ENCODE measurements around the gene PDE8A.
"Not testable (repeated sequence)": the region's sequence is repeated elsewhere in the genome, so short reads cannot be mapped to it uniquely, and the experiment has no call there.

The PDE8A gene

DNA sequence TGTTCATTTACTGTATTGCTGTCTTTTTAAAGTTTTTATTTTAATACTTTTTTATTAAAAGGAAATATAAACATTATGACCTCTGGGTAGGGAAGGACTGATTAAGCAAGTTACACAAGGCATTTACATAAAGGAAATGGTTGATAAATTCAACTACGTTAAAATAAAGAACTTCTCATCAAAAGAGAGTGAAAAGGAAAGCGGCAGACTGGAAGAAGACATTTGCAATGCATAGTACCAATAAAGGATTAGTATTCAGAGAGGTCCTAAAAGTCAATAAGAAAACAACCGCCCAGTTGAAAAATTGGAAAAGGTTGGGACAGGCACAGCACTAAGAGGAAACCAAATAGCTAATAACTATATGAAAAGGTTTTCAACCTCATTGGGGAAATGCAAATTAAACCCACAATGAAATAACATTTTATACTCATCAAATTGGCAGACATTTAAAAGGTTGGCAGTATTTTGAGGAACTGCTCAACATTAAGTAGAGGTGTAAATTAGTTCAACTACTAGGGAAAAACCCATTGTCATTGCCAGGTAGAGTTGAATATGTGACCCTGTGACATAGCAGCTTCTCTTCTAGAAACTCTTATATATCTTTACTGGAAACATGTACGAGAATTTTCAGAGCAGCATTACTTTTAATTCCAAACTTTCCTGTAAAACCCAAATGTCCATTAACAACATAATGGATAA, 9.5 kb downstream of the PDE8A start:
- DNase-seq: no peak

DNA sequence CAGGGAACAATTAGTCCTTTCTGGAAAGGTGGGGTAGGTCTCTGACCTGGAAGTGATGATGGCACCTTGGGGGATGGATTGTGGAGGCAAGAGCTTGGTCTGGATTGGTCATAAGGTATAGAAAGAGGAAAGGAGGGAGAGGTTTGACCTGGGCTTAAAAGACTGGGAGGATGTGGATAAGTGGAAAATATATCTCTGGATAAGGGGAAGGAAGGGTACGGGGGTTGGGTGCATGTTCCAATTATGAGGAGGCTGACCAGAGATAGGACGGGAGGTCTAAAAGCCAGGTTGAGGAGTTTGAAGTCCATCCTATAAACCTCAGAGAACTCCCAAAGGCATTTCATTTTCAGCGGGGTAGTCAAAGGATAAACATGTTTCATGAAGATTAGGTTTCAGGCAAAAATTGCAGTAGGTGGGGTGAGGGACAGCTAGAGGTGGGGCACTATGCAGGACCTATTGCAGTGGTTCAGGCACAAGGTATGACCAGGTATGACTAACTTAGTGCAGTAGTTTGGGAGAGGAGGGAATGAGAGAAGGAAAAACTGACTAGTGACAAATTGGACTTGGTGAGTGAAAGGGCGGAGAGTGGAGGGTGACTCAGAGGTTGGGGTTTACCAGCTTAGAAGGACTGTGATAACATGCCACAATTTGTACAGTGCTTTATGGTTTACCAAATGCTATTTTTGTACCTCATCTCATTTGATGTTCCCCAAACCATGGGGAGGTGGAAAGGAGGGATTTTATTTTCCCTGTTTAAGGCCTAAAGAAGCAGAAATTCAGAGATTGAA, 10.7 kb downstream of the PDE8A start:
- DNase-seq: peak; percentile 76

DNA sequence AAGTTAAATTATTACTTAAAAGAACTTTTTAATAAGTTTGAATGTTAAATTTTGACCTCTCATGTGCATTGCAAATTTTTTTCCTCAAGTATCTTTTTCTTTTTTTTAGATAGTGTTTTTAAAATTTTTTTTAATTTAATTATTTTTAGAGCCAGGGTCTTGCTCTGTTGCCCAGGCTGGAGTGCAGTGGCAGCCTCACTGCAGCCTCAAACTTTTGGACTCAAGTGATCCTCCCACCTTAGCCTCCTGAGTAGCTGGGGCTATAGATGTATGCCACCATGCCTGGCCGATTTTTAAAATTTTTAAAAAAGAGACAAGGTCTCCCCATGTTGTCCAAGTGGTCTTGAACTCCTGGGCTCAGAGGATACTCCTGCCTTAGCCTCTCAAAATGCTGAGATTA, 14.4 kb downstream of the PDE8A start:
- DNase-seq: no peak

DNA sequence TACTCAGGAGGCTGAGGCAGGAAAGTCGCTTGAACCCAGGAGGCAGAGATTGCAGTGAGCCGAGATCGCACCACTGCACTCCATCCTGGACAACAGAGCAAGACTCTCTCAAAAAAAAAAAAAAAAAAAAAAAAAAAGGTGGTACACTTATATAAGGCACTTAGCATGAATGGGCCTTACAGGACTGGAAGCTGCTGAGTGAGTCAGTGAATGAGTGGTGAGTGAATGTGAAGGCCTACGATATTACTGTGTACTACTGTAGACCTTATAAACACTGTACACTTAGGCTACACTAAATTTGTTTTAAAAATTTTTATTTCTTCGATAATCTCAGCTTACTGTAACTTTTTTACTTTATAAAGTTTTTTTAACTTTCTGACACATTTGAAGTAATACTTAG, 15.1 kb downstream of the PDE8A start:
- not testable (repeated sequence) for DNase-seq

DNA sequence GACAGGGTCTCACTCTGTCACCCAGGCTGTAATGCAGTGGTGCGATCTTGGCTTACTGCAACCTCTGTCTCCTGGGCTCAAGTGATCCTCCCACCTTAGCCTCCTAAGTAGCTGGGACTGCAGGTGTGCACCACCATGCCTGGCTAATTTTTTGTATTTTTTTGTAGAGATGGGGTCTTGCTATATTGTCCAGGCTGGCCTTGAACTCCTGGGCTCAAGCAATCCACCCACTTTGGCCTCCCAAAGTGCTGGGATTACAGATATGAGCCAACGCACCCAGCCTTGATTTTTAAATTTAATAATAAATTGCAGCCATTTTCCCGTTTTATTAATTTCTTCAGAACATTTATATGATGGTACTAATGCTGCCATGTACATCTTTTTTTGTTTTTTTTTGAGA, 15.6 kb downstream of the PDE8A start:
- DNase-seq: not testable (repeated sequence)

DNA sequence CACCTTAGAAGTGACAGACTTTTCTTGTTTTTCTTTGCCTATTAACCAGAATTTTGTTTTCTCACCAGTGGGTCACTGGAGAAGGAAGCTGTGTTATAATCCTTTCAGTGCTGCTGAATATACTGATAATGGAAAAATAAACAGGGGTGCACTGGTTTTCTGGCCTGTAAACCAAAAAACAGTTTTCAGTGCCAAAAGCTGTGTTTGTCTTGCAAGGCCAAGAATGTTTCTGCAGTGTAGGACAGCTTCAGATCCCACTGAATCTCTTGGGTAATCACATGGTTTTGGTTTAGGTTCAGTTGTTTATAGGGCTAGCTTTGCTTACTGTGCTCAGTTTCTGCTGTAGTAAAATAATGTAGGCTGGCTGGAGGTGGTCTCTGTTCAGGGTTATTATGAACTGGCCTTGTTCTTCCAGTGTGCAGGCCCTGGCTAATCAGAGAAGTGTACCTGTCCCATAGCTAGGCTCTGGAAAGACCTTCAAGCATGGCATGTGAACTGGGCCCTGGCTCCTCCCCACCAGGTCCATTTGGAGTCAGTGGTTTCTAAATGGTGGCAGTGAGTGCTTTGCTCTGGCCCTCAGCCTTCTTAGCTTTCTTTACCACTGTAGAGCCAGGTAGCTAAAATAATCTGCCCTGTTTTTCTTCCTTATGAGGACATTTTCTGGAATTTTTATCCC, 18.7 kb downstream of the PDE8A start:
- no peak for DNase-seq

DNA sequence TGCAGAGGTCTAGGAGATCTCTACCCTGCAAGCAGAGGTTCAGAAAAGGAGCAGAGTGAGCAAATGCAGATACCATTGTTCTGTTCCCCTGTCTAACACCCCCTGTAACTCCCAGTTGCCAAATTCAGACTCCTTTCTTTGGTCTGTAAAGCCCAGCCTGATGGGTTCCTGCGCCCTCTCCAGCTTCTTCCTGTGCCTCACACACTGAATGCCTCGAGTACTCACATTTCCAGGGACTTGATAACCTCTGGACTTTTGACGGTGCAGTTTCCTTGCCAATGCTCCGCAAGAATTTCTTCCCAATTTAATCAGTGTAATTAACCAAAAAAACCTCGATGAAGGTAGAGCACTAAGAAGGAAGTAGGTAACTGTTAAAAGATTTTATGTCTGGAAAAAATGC, 19.3 kb downstream of the PDE8A start:
- no peak for DNase-seq

DNA sequence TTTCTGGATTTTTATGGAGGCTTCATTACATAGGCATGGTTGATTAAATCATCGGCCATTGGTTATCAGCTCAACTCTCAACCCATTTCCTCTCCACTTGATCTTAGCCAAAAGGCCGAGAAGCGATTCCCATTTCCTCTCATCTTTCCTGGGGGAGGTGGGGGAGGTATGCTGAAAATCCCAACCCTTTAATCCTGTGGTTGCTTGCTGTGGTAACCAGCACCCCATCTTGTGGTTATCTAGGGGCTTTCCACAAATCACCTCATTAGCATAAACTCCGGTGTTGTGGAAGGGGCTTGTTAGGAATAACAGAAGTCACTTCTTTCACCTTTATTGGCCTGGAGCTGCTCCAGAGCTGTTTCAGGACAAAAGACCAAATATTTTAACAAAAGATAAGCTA, 20.9 kb downstream of the PDE8A start:
- DNase-seq: no peak

DNA sequence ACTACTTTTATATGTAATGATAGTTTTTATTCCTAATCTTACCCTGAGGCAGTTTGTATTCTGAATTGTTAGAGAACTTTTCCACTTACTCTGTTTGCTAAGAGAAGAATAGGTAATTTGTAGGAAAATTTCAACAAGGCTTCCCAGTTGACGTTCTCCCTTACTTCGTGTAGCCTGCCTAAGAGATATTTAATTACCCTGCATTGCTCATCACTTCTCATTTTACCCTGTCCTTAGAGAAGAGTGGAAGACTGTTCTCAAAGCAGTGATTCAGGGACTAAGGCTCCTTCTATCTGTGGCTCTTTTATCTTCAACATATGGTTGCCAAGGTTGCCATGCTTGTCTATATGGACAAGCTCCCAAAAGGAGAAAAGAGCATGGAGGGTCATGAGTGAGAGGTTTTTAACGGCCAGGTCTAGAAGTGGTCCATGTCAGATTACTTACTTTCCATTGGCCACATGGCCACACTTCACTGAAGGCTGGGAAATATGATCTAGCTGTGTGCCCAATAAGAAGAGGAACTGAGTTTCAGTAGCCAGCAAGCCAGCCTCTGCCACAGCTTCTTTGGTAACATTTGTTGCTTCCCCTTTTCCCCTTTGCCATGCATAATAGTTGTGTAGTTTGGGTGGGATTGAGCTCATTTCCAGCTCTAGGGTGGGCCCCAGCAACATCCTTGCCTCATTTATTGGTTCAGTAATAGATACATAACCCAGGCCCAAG, 22.1 kb downstream of the PDE8A start:
- no peak for DNase-seq

DNA sequence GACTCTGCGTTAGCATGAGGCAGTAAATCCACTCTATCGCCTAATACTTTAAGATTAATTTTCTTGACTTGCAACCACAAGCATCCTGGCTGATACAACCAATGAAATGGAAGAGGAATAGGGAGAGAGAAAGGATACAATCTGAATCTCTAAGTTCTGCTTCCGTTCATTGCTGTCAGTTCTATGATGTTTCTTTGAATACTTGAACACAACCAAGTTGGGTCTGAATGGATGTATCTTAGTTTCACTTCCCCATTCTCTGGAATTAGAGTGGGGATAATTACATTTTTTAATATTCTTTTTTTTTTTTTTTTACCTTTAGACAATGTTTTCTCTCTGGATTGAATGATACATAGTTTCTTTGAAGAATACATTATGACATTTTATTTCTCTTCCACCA, 22.9 kb downstream of the PDE8A start:
- DNase-seq: no peak

DNA sequence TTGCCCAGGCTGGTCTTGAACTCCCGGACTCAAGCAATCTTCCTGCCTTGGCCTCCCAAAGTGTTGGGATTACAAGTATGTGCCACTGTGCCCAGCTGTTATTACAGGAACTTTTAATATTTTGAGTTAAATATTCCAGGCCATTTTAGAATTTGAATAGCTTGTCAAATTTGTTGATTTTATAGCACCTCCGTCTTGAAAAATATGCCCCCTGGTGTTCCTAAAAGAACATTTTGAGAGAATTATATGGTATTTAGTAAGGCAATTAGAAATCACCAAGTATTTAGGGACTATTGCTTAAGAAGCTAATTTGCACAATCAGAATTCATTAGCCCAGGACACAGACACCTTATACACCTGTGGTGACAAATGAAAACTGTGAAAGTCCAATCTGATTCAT, 23.7 kb downstream of the PDE8A start:
- DNase-seq: no peak

DNA sequence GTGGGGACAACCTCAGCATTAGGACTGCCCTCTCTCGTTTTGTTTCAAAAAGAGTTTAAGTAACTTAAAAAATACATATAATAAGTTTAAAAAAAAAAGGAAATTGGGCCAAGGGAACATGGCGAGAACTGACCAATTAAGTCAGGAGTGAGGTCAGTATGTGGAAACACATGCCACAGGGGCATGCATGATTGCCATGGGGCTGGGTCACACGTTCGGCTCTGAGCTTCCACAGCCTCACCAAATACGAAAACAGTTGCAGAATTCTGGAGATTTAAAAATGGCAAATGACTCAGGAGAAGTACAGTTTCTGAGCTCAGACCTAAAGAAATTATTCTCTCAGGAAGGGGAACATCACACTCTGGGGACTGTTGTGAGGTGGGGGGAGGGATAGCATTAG, 24.1 kb downstream of the PDE8A start:
- no peak for DNase-seq

DNA sequence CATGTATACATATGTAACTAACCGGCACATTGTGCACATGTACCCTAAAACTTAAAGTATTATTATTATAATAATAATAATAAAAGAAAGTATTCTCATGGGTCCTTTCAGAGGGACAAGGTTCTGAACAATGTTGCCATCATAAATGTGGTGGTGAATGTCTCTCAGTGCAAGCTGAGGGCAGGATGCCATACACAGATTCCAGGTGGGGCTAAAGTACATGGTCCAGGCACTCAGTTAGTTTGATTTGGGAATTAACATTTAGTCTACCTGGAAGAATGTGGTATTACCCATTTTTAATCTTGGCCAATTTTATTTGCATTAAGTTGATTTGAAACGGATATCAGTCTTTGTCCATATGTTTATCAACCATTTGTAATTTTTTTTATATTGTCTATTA, 24.5 kb downstream of the PDE8A start:
- no peak for DNase-seq

DNA sequence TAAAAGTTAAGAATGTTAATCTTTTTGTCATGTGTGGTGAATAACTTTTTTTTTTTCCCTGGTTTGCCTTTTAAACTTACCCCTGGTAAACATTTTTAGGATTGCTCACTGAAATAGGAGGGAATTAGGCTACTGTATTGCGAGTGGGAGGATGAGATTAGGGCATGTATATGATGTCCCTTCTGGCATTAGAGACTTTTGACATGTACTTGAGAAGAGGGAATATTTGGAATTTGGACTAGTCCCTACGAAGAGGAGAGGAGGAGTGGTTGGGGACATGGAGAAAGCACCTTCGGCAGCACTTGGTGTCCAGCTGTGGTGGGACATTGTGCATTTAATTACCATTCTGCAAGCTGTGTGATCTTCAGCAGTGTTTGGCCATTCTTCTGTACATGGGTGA, 25.0 kb downstream of the PDE8A start:
- no peak for DNase-seq

DNA sequence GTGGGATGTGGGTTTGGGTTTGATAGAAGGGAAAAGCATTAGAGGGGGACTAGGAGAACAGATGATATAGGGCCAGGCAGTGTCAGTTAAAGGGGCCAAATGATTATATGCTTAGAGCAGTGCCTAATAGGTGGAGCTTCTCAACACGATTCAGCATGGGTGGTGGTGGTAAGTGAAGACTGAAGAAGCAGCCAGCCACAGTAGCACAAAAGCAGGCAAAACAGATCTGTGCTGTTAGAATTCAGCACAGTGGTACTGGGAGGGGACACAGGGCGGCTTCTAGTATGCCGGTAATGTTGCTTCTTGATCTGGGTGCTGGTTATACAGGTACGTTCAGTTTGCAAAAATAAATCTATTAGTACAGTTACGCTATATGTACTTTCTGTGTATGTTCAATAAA, 25.5 kb downstream of the PDE8A start:
- DNase-seq: no peak

DNA sequence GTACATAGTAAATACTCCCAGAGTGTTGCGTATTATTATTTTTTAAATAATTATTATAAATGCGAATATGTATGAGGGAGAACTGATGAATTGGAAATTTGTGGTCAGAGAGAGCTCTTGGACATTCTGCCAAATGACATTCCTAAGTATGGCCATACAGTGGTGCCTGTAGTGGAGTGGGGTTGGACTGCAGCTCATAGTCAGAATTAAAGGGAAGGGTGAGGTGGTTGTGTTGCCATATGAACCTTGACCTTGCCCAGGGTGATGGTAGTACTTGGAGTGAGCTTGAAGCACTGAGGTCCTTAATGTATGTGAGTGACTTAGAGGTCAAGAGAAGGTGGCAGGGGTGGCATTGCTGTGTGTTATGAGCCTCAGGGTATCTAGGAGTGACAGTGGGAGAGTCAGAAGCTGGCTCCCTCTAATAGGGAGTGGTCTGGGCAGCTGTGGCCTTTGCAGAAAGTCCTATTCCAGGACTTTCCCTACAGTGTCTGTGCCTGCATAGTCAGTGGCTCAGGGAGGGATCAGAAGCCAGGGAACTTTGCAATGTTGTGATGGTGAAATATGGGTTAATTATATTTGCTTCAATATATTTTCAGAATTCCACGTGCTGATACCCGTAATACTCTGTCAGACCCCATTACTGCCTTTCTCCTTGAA, 26.2 kb downstream of the PDE8A start:
- DNase-seq: no peak

DNA sequence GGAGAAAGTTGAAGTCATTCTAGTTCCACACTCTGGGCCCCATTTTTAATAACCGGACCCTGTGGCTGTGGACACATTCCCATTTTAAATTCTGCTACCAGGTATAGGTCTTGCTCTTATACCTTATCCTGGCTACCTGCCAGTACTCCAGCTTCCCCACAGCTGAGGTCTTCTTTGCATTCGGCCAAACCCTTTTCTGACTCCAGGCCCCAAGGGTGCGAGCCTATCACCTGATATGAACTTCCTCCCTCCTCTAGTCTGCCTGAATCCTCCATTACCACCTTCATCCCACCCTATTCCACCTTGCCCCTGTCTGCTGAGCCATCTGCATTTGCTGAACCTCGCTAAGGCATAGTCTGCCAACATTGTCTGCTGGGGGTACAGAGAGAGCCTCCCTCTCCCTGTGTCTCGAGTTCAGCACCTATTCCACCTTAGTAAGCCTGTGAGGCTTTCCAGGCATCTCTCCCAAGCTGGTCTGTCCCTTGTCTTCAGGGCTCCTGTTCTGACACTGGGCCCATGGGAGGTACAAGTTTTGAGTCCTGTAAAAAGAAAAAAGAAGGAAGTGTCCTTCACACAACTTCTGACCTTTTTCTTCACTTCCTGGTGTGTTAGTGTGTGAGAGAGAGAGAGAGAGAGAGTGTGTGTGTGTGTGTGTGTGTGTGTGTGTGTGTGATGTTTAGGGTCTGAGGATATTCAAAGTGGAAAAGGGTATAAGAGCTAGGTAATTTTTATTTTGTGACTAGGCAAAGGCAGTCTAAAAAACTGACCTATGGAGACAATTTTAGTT, 27.0 kb downstream of the PDE8A start:
- no peak for DNase-seq

DNA sequence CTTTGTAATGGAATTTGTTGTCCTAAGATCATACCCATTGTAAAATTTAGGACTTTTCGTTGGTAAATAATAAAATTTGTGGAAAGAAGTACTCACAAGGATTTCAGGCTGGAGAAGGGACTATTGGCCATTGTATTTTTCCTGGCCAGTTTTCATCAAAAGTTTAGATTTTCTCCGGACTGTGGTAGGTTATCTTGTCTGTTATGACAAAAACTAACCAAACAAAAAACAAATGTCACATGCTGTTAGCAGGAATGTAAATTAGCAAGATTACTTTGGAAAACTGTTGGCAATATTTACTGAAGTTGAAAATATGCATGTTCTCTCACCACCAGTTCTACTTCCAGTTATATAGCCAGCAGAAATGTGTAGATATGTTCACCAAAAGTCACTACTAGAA, 27.8 kb downstream of the PDE8A start:
- no peak for DNase-seq

DNA sequence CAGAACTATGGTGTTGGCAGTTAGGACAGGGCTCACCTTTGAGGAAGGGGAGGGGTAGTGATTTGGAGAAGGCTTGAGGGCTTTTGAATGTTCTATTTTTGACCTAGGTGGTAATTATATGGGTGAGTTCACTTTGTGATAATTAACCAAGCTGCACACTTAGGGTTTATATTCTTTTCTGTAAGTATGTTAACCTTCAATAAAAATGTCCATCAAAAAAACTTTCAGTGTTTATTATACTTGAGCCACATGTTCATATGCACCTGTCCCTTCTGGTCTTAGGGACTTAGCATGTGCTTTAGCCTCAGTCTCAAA, 28.4 kb downstream of the PDE8A start:
- DNase-seq: no peak

DNA sequence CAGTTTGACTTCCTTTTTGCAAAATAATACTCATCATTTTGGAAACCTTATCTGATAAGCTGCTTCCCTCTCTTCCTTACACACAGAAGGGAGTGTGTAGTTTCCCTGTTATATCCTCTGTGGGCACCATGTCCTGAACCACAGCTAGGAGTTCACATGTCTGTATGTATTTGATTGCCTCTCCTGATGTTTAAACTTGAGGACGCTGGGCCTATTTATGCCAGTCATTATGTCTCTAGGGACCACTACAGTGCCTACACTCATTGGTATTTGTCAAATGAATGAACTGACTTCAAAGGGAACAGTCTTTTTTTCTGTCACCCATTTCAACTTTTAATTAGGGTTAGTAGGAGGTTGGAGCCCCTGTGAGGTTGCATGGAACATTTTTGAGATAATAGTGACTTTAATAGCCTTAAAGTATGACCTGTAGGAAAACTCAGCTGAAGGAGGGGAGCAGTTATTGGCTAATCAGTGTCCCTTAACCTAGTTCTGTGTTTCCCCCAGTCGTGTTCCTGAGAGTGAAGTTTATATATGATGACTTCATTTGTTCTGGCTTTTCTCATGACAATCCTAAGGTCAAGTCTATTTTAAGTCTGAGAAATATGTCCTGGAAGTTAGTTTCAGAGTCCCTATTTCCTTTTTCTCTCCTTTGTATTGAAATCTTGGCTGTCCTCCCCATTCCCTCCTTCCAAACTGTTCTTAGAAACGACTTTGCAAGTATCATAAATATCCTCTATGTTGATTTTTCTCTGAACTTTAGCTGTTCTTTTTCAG, 28.9 kb downstream of the PDE8A start:
- DNase-seq: no peak

DNA sequence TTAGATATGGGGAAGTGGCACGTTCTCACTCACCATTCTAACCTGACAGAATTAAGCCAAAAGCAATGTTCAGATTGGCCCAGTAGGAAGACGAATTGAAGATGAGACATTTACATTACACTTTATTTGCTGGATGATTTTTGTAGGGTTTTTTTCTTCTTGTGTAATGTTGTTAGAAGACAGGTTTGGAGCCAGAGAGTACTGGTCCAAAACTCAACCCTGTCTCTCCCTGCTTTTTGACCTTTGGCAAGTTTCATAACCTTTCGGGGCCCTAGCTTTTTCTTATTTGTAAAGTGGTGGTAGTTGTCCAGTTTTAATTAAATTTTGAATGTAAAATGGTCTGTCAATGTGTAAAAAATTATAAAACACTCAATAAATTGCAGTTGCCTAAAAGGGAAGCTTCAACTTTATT, 29.5 kb downstream of the PDE8A start:
- DNase-seq: no peak

Measured in activated effector memory CD4-positive, alpha-beta T cell treated with anti-CD3 and anti-CD28 coated beads, Interleukin-2, amount 50 U/mL, for 16 hours (primary cell).